Caco-2 (cell line): ENCODE data around the gene ATXN2L. TPM values are rescaled to one million over a fixed set of nuclear protein-coding genes. Genes with fewer than 3 reads are reported as not detected.

Experiments used
- BruUV-seq: library from RNA; stranded (reverse); fragments of 400-500 nt; replicated peaks from 2 replicates; lab custom pipeline; 2021; lab: Mats Ljungman, UMichigan
- CTCF ChIA-PET: fragments of 300-600 bp; sonication (Branson Sonifier 250); formaldehyde crosslinking; loops from one replicate; lab custom pipeline; 2022; ENCODE audit warnings: antibody characterized with exemption; lab: Charles Lee
- POLR2A ChIA-PET: fragments of 300-600 bp; sonication (Branson Sonifier 250); formaldehyde crosslinking; loops from one replicate; lab custom pipeline; 2022; ENCODE audit warnings: antibody characterized with exemption; lab: Charles Lee
- DNase-seq, 2 experiments: peaks; one replicate each; pipeline versions ENCODE4 v3.0.0 to v3.0.0-alpha.2; 2020 to 2022
- H3K27me3 ChIP-seq: replicated peaks from 2 replicates; pipeline ENCODE4 v1.6.0; 2011; ENCODE audit warnings: low read length; ENCODE audit not compliant: control insufficient read depth, insufficient read depth
- H3K36me3 ChIP-seq: 2 replicates; pipeline ENCODE4 v1.5.1; 2011; ENCODE audit warnings: low read length; ENCODE audit not compliant: control insufficient read depth, insufficient read depth
- H3K4me1 ChIP-seq: fragments of 250-450 bp; sonication (Bioruptor Pico); 2 replicates; pipeline ENCODE4 v1.5.1; 2020; ENCODE audit warnings: mild to moderate bottlenecking
- H3K4me3 ChIP-seq: 2 replicates; pipeline ENCODE4 v1.5.1; 2011; ENCODE audit warnings: low read depth, mild to moderate bottlenecking, control low read depth, low read length
- H3K9me3 ChIP-seq: fragments of 250-450 bp; sonication (Bioruptor Pico); 2 replicates; pipeline ENCODE4 v1.5.1; 2020; ENCODE audit warnings: mild to moderate bottlenecking, moderate library complexity
- H3K27ac Mint-ChIP-seq: one replicate; pipeline ENCODE4 v1.8.0; 2022; ENCODE audit warnings: mixed read lengths; ENCODE audit not compliant: unreplicated experiment
- H3K27me3 Mint-ChIP-seq: one replicate; pipeline ENCODE4 v1.8.0; 2022; ENCODE audit warnings: mixed read lengths; ENCODE audit not compliant: insufficient read depth, unreplicated experiment
- H3K36me3 Mint-ChIP-seq: one replicate; pipeline ENCODE4 v1.8.0; 2022; ENCODE audit warnings: mild to moderate bottlenecking, mixed read lengths; ENCODE audit not compliant: insufficient read depth, unreplicated experiment
- H3K4me1 Mint-ChIP-seq: one replicate; pipeline ENCODE4 v1.8.0; 2022; ENCODE audit warnings: low read depth, mixed read lengths; ENCODE audit not compliant: unreplicated experiment
- H3K4me3 Mint-ChIP-seq: one replicate; pipeline ENCODE4 v1.8.0; 2022; ENCODE audit warnings: mild to moderate bottlenecking, moderate library complexity, mixed read lengths; ENCODE audit not compliant: unreplicated experiment
- H3K9me3 Mint-ChIP-seq: one replicate; pipeline ENCODE4 v1.8.0; 2022; ENCODE audit warnings: mixed read lengths; ENCODE audit not compliant: unreplicated experiment
- CTCF ChIP-seq, 2 experiments: fragments of 200-600 bp in 1 of 2; IDR thresholded peaks; 1 replicate in 1 of 2; 2 replicates in 1 of 2; pipeline versions ENCODE4 v1.5.1 to v1.8.0; 2011 to 2022; ENCODE audit warnings: antibody characterized with exemption in 1 of 2, control low read depth in 1 of 2, inconsistent platforms in 1 of 2, low read depth in 1 of 2, low read length in 1 of 2, mild to moderate bottlenecking in 1 of 2, moderate library complexity in 1 of 2; ENCODE audit not compliant: insufficient read depth in 1 of 2, severe bottlenecking in 1 of 2, unreplicated experiment in 1 of 2
- intact Hi-C: fragments of 100-400 bp; cut with micrococcal nuclease; formaldehyde crosslinking; loops from one replicate; pipeline ENCODE4 v1.10.0; 2022; ENCODE audit not compliant: unreplicated experiment
- total RNA-seq: library from RNA; stranded (reverse); gene quantifications from 2 replicates; pipeline ENCODE4 v1.2.3, GENCODE V29; 2022

Gene ATXN2L
- total RNA-seq, 1 experiment from 2014 or later, result 352 TPM

- CTCF ChIA-PET, result no interaction called here
- H3K27ac Mint-ChIP-seq, result peak overlapping the region; percentile 100
- H3K36me3 ChIP-seq, result peaks cover 6% of the 10 kb centered on the region
- H3K4me1 Mint-ChIP-seq, result peaks cover 14% of the 10 kb centered on the region
- POLR2A ChIA-PET, result no interaction called here
- TF ChIP-seq CTCF (IDR thresholded peaks at IDR 0.05; ENCODE audit: insufficient read depth in 1 of 2, low read depth in 1 of 2, low read length in 1 of 2, severe bottlenecking in 1 of 2, unreplicated experiment in 1 of 2), result no peak
- no peak for DNase-seq
- no peaks in the 10 kb centered on the region for H3K27me3 ChIP-seq
- intact Hi-C loops, result no loop called here
- H3K4me1 ChIP-seq, result no peaks in the 10 kb centered on the region; the same call in 1 of the 2 replicates
- peaks cover 87% of the 10 kb centered on the region for H3K36me3 Mint-ChIP-seq
- H3K4me3 Mint-ChIP-seq, result peak overlapping the region; percentile 100
- TSS peak; percentile 68 for BruUV-seq
- H3K4me3 ChIP-seq, result peak overlapping the region; percentile 93
- no peaks in the 10 kb centered on the region for H3K9me3 Mint-ChIP-seq
- no peaks in the 10 kb centered on the region for H3K9me3 ChIP-seq
- H3K27me3 Mint-ChIP-seq, result no peaks in the 10 kb centered on the region
Measured at GRCh38 chr16:28824717-28824973, 1.8 kb downstream of the ATXN2L start.

GRCh38 chr16:28826141-28826540, 3.3 kb downstream of the ATXN2L start:
- Mint-ChIP-seq H3K9me3 (no peaks in the 10 kb centered on the region), H3K27me3 (no peaks in the 10 kb centered on the region), H3K27ac (peak overlapping the region; percentile 100), H3K4me1 (peaks cover 1% of the 10 kb centered on the region), H3K36me3 (peaks cover 93% of the 10 kb centered on the region), H3K4me3 (peak overlapping the region; percentile 100)
- Histone ChIP-seq H3K27me3 (no peaks in the 10 kb centered on the region), H3K9me3 (no peaks in the 10 kb centered on the region), H3K4me1 (no peaks in the 10 kb centered on the region; the same call in 1 of the 2 replicates), H3K4me3 (no peak overlapping the region), H3K36me3 (peaks cover 8% of the 10 kb centered on the region)
- intact Hi-C loops, result no loop called here
- no peak for DNase-seq
- ChIA-PET CTCF (no interaction called here), POLR2A (no interaction called here)
- no peak for TF ChIP-seq CTCF (IDR thresholded peaks at IDR 0.05; ENCODE audit: insufficient read depth in 1 of 2, low read depth in 1 of 2, low read length in 1 of 2, severe bottlenecking in 1 of 2, unreplicated experiment in 1 of 2)
- BruUV-seq, result no TSS peak

GRCh38 chr16:28829747-28830146, 6.9 kb downstream of the ATXN2L start:
- H3K27ac Mint-ChIP-seq, result peak overlapping the region; percentile 48
- no peaks in the 10 kb centered on the region for H3K27me3 Mint-ChIP-seq
- peaks cover 100% of the 10 kb centered on the region for H3K36me3 Mint-ChIP-seq
- no peak for TF ChIP-seq CTCF (IDR thresholded peaks at IDR 0.05; ENCODE audit: insufficient read depth in 1 of 2, low read depth in 1 of 2, low read length in 1 of 2, severe bottlenecking in 1 of 2, unreplicated experiment in 1 of 2)
- H3K4me1 Mint-ChIP-seq, result peaks cover 11% of the 10 kb centered on the region
- Histone ChIP-seq H3K4me3 (no peak overlapping the region), H3K36me3 (peaks cover 8% of the 10 kb centered on the region), H3K9me3 (no peaks in the 10 kb centered on the region), H3K27me3 (no peaks in the 10 kb centered on the region), H3K4me1 (no peaks in the 10 kb centered on the region; the same call in 1 of the 2 replicates)
- ChIA-PET POLR2A (interaction anchor here (0.7 kb wide), 1 partner anchor 16 kb away, joined by 3 read pairs; the partner anchor contains the start of gene TUFM), CTCF (no interaction called here)
- BruUV-seq, result no TSS peak
- no peak overlapping the region for H3K4me3 Mint-ChIP-seq
- no peaks in the 10 kb centered on the region for H3K9me3 Mint-ChIP-seq
- no peak for DNase-seq
- intact Hi-C loops, result no loop called here
